Measurements from ENCODE around the gene ENTR1.

- no peak for TF ChIP-seq CTCF (conservative IDR thresholded peaks at IDR 0.05)
- TF ChIP-seq ZFX (IDR thresholded peaks at IDR 0.05), result no peak
Observed at GRCh38 chr9:136372561-136373299, 37.7 kb downstream of the ENTR1 start.

All from C4-2B (cell line).